Ascending aorta (tissue), 2 donors: ENCODE measurements around the gene CSK. TPM values are rescaled to one million over a fixed set of nuclear protein-coding genes. Genes with fewer than 3 reads are reported as not detected.
"Not testable (repeated sequence)": the region's sequence is repeated elsewhere in the genome, so short reads cannot be mapped to it uniquely, and the experiment has no call there.

Experiments
- DNase-seq, 2 donors: peaks; one replicate each; pipeline ENCODE4 v3.0.0-alpha.2; 2019; ENCODE audit warnings: low spot score in 2 of 2
- H3K27ac ChIP-seq, 2 donors: fragments of 200-600 bp; sonication (generic); one replicate each; pipeline ENCODE4 v1.5.1; 2016 to 2017; ENCODE audit warnings: mild to moderate bottlenecking in 1 of 2
- H3K27me3 ChIP-seq: fragments of 200-600 bp; sonication (generic); one replicate; pipeline ENCODE4 v1.5.1; 2017
- H3K36me3 ChIP-seq, 2 donors: fragments of 200-600 bp; sonication (generic); one replicate each; pipeline ENCODE4 v1.5.1; 2016
- H3K4me1 ChIP-seq, 2 donors: fragments of 200-600 bp; sonication (generic); one replicate each; pipeline ENCODE4 v1.5.1; 2016 to 2017; ENCODE audit warnings: mild to moderate bottlenecking in 1 of 2
- H3K4me3 ChIP-seq, 2 donors: fragments of 200-600 bp; sonication (generic); one replicate each; pipeline ENCODE4 v1.5.1; 2016 to 2017; ENCODE audit warnings: mild to moderate bottlenecking in 1 of 2
- H3K9me3 ChIP-seq, 2 donors: fragments of 200-600 bp; sonication (generic); one replicate each; pipeline ENCODE4 v1.5.1; 2016
- intact Hi-C: fragments of 100-400 bp; cut with DNase I; formaldehyde crosslinking; loops from one replicate; pipeline ENCODE4 v1.15.1; 2023
- total RNA-seq: library from RNA; depleted of rRNA; stranded (reverse); fragments of >200 nt; gene quantifications from one replicate; pipeline ENCODE4 v1.1.0, GENCODE V29; 2016
- TF ChIP-seq, protein P1 (sequence below), 3 experiments: fragments of 200-600 bp in 2 of 3; fragments of 450-650 bp in 1 of 3; sonication (generic) in 2 of 3; IDR thresholded peaks; one replicate each; pipeline ENCODE4 v1.5.1; 2016 to 2019; ENCODE audit warnings: antibody characterized with exemption in 3 of 3, mild to moderate bottlenecking in 1 of 3, moderate library complexity in 1 of 3

CSK gene
- total RNA-seq, result 31.0 TPM

DNA sequence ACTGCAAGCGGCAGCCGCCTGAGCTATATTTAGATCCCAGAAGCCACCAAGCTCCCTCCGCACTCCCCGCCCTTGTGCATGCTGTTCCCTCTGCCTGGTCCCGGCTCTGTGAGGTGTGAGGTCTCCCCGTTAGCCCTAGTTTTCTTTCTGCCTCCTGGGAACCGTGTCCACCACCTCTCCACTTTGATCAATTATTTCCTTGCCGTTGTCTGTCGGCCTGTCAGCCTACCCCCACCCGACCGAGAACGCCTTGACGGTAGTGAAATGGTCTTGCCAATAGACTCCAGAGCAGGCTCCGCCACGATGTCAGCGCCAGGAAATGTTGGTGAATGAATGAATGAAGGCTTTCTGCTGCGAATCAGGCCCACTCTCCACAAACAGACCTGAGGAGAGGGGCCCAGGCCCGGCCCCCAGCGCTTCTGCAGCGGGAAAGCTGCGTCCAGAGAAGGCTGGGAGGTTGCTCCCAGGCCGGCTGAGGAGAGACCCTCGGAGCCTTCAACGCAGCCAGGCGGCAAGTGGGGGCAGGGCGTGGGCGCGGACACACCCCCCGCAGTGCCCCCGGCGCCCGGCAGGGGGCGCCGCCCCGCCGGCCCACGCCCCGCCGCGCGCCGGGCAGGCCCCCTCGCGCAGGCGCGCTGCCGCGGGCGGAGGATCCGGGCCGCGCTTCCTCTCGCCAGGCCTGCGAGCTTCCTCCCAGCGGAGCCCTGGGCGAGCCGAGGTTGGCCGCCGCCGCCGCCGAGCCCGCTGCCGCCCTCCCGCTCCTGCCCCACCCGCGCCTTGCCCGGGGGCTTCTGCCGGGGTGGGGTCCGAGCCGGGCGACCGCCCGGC is at the start of gene CSK:
CSK (plus strand) TSS at position 650 of the 828 bp plus-strand sequence. CDS start 16,218 bp downstream, outside the sequence.
- H3K27me3 ChIP-seq, result no peaks in the 10 kb centered on the region
- TF ChIP-seq, protein P1, sequence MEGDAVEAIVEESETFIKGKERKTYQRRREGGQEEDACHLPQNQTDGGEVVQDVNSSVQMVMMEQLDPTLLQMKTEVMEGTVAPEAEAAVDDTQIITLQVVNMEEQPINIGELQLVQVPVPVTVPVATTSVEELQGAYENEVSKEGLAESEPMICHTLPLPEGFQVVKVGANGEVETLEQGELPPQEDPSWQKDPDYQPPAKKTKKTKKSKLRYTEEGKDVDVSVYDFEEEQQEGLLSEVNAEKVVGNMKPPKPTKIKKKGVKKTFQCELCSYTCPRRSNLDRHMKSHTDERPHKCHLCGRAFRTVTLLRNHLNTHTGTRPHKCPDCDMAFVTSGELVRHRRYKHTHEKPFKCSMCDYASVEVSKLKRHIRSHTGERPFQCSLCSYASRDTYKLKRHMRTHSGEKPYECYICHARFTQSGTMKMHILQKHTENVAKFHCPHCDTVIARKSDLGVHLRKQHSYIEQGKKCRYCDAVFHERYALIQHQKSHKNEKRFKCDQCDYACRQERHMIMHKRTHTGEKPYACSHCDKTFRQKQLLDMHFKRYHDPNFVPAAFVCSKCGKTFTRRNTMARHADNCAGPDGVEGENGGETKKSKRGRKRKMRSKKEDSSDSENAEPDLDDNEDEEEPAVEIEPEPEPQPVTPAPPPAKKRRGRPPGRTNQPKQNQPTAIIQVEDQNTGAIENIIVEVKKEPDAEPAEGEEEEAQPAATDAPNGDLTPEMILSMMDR (IDR thresholded peaks at IDR 0.05), result peak; percentile 37 to 88 (median 52)
- H3K9me3 ChIP-seq, result no peaks in the 10 kb centered on the region
- intact Hi-C loops, result loop anchor here (1.0 to 5.0 kb wide), 4 partner anchors 19 to 239 kb away; partner anchors contain the start of genes ARID3B and COX5A
- H3K4me3 ChIP-seq, result peak within 1 kb of the TSS; percentile 89 to 95
- H3K27ac ChIP-seq, result peak within 1 kb of the TSS; percentile 76 to 78
- no peaks in the 10 kb centered on the region for H3K36me3 ChIP-seq
- H3K4me1 ChIP-seq, result peaks cover 24 to 39% of the 10 kb centered on the region in 2 donors
- peak in 1 of 2 donors; percentile 80 for DNase-seq

DNA sequence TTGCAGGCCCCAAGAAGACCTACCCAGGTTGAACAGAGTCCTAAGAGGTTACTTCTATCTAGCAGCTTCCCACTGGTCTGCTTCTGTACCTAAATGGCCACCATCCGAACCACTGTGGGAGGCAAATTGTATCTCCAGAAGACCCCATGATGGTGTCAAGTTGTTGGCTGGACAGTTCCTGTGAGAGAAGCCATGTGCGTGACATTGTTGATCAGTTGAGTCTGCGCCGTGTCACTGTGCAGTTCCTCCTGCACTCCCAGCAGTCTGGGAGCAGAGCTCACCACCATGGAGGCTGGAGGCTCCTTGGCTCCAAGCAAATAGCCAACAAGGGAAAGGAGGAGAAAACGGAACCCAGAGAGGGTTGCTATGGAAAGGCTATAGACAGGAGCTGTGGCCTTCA is 49.0 kb upstream of the CSK start:
- DNase-seq, result no peak
- intact Hi-C loops, result no loop called here
- no peaks in the 10 kb centered on the region for H3K4me1 ChIP-seq
- H3K9me3 ChIP-seq, result no peaks in the 10 kb centered on the region
- H3K36me3 ChIP-seq, result no peaks in the 10 kb centered on the region
- H3K27ac ChIP-seq, result no peak overlapping the region
- no peak overlapping the region for H3K4me3 ChIP-seq
- H3K27me3 ChIP-seq, result no peaks in the 10 kb centered on the region
- TF ChIP-seq, protein P1 (IDR thresholded peaks at IDR 0.05), result no peak

DNA sequence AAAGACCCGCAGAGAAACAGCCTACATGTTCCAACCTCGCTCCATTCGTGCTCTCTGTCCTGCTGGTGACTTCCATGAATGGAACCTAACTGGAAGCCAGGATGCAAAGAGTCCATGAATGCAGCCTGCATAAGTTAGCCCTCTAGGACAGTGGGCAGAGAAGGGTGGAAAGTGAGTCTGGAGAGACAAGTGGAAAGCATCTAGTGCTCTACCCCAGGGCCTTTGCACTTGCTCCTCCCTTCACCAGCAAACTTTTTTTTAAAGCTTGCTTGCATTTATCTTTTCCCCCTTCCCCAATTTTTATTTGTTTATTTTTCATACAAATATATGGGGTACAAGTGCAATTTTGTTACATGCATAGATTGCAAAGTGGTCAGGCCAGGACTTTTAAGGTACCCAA is 48.6 kb upstream of the CSK start:
- no peaks in the 10 kb centered on the region for H3K27me3 ChIP-seq
- intact Hi-C loops, result no loop called here
- H3K4me1 ChIP-seq, result no peaks in the 10 kb centered on the region
- TF ChIP-seq, protein P1 (IDR thresholded peaks at IDR 0.05), result no peak
- no peaks in the 10 kb centered on the region for H3K9me3 ChIP-seq
- DNase-seq, result no peak
- no peak overlapping the region for H3K27ac ChIP-seq
- H3K4me3 ChIP-seq, result no peak overlapping the region
- no peaks in the 10 kb centered on the region for H3K36me3 ChIP-seq

DNA sequence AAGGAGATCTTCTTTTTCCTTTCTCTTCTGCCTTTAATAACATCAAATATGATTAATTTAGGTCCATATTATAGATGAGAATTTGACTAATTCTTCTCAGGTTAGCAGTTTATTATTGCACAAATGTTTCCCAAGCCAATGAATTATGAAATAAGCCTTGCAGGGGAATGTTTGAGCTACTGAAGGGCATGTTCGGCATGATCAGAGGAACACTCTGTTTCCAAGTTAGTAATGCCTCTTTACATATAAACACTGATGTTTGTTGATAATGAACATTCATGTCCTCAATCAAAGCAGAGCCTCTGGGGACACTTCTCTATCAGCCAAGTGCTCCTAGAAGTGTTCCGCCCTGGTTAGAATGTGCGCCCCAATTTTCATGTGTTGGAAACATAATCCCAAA is 46.6 kb upstream of the CSK start:
- H3K4me3 ChIP-seq, result no peak overlapping the region
- no peaks in the 10 kb centered on the region for H3K4me1 ChIP-seq
- TF ChIP-seq, protein P1 (IDR thresholded peaks at IDR 0.05), result no peak
- intact Hi-C loops, result no loop called here
- no peak overlapping the region for H3K27ac ChIP-seq
- H3K9me3 ChIP-seq, result no peaks in the 10 kb centered on the region
- no peak for DNase-seq
- no peaks in the 10 kb centered on the region for H3K27me3 ChIP-seq
- no peaks in the 10 kb centered on the region for H3K36me3 ChIP-seq

DNA sequence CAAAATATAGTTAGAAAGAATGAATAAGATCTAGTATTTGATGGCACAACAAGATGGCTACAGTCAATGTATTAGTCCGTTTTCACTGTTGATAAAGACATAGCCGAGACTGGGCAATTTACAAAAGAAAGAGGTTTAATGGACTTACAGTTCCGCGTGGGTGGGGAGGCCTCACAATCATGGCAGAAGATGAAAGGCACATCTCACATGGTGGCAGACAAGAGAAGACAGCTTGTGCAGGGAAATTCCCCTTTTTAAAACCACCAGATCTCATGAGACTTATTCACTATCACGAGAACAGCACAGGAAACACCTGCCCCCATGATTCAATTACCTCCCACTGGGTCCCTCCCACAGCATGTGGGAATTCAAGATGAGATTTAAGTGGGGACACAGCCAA is 43.6 kb upstream of the CSK start:
- H3K4me1 ChIP-seq, H3K4me3 ChIP-seq, H3K36me3 ChIP-seq, H3K27me3 ChIP-seq, intact Hi-C loops, H3K27ac ChIP-seq, DNase-seq, H3K9me3 ChIP-seq: not testable (repeated sequence)

DNA sequence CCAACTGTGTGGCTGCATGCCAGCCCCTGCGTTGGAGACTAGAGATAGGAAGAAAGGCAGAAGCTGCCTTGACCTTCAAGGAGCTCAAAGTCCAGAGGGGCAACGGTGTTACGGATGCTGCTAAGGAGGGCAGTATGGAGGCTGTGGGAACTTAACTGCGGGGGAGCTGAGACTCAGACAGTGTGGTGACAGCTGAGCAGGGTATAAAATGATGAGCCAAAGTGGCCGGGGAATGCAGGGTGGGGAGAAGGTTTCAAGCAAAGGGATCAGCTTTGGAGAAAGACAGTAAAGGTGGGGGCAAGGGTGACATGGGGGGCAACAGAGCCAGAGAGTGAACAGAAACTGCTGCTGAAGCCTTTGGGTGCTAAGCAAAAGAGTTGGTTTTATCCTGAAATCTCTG is 39.5 kb upstream of the CSK start:
- intact Hi-C loops, result no loop called here
- no peaks in the 10 kb centered on the region for H3K36me3 ChIP-seq
- no peak overlapping the region for H3K4me3 ChIP-seq
- TF ChIP-seq, protein P1 (IDR thresholded peaks at IDR 0.05), result no peak
- peaks cover 0 to 3% of the 10 kb centered on the region in 2 donors for H3K9me3 ChIP-seq
- H3K27ac ChIP-seq, result no peak overlapping the region
- no peak for DNase-seq
- H3K27me3 ChIP-seq, result no peaks in the 10 kb centered on the region
- H3K4me1 ChIP-seq, result no peaks in the 10 kb centered on the region
